Aorta (tissue), 5 donors: ENCODE measurements around the gene ZNF416. TPM values are rescaled to one million over a fixed set of nuclear protein-coding genes. Genes with fewer than 3 reads are reported as not detected.

Experiments used
- ATAC-seq: fragments of 200-7000 bp; cut with Tn5 transposase; one replicate; pipeline ENCODE4 v1.9.1; 2022; ENCODE audit warnings: moderate library complexity; ENCODE audit not compliant: low FRiP score
- DNase-seq, 2 donors: peaks; one replicate each; pipeline ENCODE4 v3.0.0-alpha.2; 2020
- H3K27ac ChIP-seq, 2 donors: one replicate each; pipeline ENCODE4 v1.5.1; 2013; ENCODE audit warnings: low read length in 2 of 2, mild to moderate bottlenecking in 2 of 2, moderate library complexity in 2 of 2, control low read depth in 1 of 2, inconsistent platforms in 1 of 2, low read depth in 1 of 2
- H3K27me3 ChIP-seq, 2 donors: one replicate each; pipeline ENCODE4 v1.6.1; 2013; ENCODE audit warnings: control low read depth in 1 of 2, low read length in 1 of 2, mild to moderate bottlenecking in 1 of 2, moderate library complexity in 1 of 2; ENCODE audit not compliant: insufficient read depth in 2 of 2, control insufficient read depth in 1 of 2
- H3K36me3 ChIP-seq, 2 donors: one replicate each; pipeline ENCODE4 v1.6.1; 2013; ENCODE audit warnings: control low read depth in 1 of 2, low read length in 1 of 2, mild to moderate bottlenecking in 1 of 2; ENCODE audit not compliant: insufficient read depth in 2 of 2, control insufficient read depth in 1 of 2
- H3K4me1 ChIP-seq, 2 donors: one replicate each; pipeline ENCODE4 v1.6.1; 2013; ENCODE audit warnings: low read length in 2 of 2, control low read depth in 1 of 2, mild to moderate bottlenecking in 1 of 2, moderate library complexity in 1 of 2; ENCODE audit not compliant: insufficient read depth in 2 of 2, control insufficient read depth in 1 of 2
- H3K4me3 ChIP-seq, 2 donors: one replicate each; pipeline ENCODE4 v1.5.1; 2013; ENCODE audit warnings: low read length in 2 of 2, control low read depth in 1 of 2, mild to moderate bottlenecking in 1 of 2
- H3K9me3 ChIP-seq: one replicate; pipeline ENCODE4 v1.6.1; 2013; ENCODE audit warnings: mild to moderate bottlenecking, low read length; ENCODE audit not compliant: control insufficient read depth
- WGBS, 2 donors: extraction: QIAGEN DNeasy Blood & Tissue Kit; methylation state at CpG; one replicate each; pipeline ENCODE4 v1.1.7; 2013; 5-methylcytosine and 5-hydroxymethylcytosine counted together
- intact Hi-C, 2 donors: fragments of 100-400 bp; cut with DNase I; formaldehyde crosslinking; loops; one replicate each; pipeline versions ENCODE4 v1.14.2 to v1.15.0; 2022
- polyA plus RNA-seq, 2 donors: library from polyadenylated mRNA; stranded (reverse); fragments of 200-250 nt; gene quantifications; one replicate each; pipeline ENCODE4 v1.2.3, GENCODE V29; 2013
- total RNA-seq, 2 donors: library from RNA; stranded (reverse); fragmentation: NEBNext Ultra II Directional; extraction: Animal tissue kit (Norgen Biotek cat#: 25700); gene quantifications; one replicate each; pipeline ENCODE4 v1.2.1, GENCODE V29; 2021
- donor health status: healthy with polysubstance abuse.
- donor health status: Bipolar disorder and iron deficiency.
- donor health status: DM: no; HTN: no; CAD: no.
- donor health status: DM: no; HTN: no; CAD: no.
- donor health status: DM: yes; HTN: yes; CAD: no.

ZNF416 gene
- total and polyA plus RNA-seq, 4 donors, result 1.5 to 6.1 (median 3.2) TPM

- Histone ChIP-seq H3K4me3 (peak overlapping the region in 1 of 2 donors; percentile 36), H3K4me1 (no peaks in the 10 kb centered on the region), H3K9me3 (peaks cover 9% of the 10 kb centered on the region), H3K27me3 (no peaks in the 10 kb centered on the region), H3K27ac (no peak overlapping the region), H3K36me3 (peaks cover 0 to 6% of the 10 kb centered on the region in 2 donors)
- WGBS, 2 donors, result 47 to 55% methylated on average over 8 of the region's 8 CpGs
- ATAC-seq (no peak), DNase-seq (no peak)
- intact Hi-C loops, result no loop called here
Measured at GRCh38 chr19:57599377-57599760, 20.7 kb upstream of the ZNF416 start.

GRCh38 chr19:57587529-57587928 is 8.8 kb upstream of the ZNF416 start:
- Histone ChIP-seq H3K27ac (no peak overlapping the region), H3K4me3 (no peak overlapping the region), H3K36me3 (peaks cover 19 to 29% of the 10 kb centered on the region in 2 donors), H3K4me1 (no peaks in the 10 kb centered on the region), H3K9me3 (peaks cover 55% of the 10 kb centered on the region), H3K27me3 (no peaks in the 10 kb centered on the region)
- ATAC-seq, result no peak
- 97 to 99% methylated on average over 1 of the region's 1 CpG for whole genome bisulfite sequencing, 2 donors
- DNase-seq, result no peak
- intact Hi-C loops, result no loop called here

- DNase-seq (peak; percentile 94), ATAC-seq (peak; percentile 95)
- Histone ChIP-seq H3K36me3 (peaks cover under 1 to 9% of the 10 kb centered on the region in 2 donors), H3K4me3 (peak within 1 kb of the TSS; percentile 32 to 68), H3K27me3 (no peaks in the 10 kb centered on the region), H3K9me3 (peaks cover 22% of the 10 kb centered on the region), H3K4me1 (no peaks in the 10 kb centered on the region), H3K27ac (no peak within 1 kb of the TSS)
- intact Hi-C loops, result loop anchor here in 1 of 2 donors (2.0 kb wide), 1 partner anchor 57 kb away; the partner anchor contains the start of gene ZNF549
- 1 to 2% methylated on average over 63 to 76 of the region's 76 CpGs for WGBS, 2 donors
Measured at GRCh38 chr19:57583521-57584416, 5.1 kb upstream of the ZNF416 start, which contains the start of gene ZIK1. Gene ZIK1 (plus strand): TSS chr19:57584145. CDS start chr19:57584357, 212 bp downstream.

GRCh38 chr19:57583104-57583520 is 4.4 kb upstream of the ZNF416 start:
- H3K27ac ChIP-seq, result no peak overlapping the region
- DNase-seq, result no peak
- WGBS, 2 donors, result 24 to 31% methylated on average over 21 of the region's 21 CpGs

GRCh38 chr19:57576661-57577060 is 2.0 kb downstream of the ZNF416 start:
- intact Hi-C loops, result no loop called here
- peaks cover 24 to 30% of the 10 kb centered on the region in 2 donors for H3K36me3 ChIP-seq
- DNase-seq (no peak), ATAC-seq (no peak)
- no peaks in the 10 kb centered on the region for H3K4me1 ChIP-seq
- no peak overlapping the region for H3K4me3 ChIP-seq
- H3K27ac ChIP-seq, result no peak overlapping the region
- peaks cover 39% of the 10 kb centered on the region for H3K9me3 ChIP-seq
- H3K27me3 ChIP-seq, result no peaks in the 10 kb centered on the region

More at GRCh38 chr19:57583104-57583520, 4.4 kb upstream of the ZNF416 start:
- intact Hi-C loops, result loop anchor here in 1 of 2 donors (2.0 kb wide), 1 partner anchor 56 kb away; the partner anchor contains the start of gene ZNF549
- no peaks in the 10 kb centered on the region for H3K4me1 ChIP-seq
- ATAC-seq, result no peak
- H3K9me3 ChIP-seq, result peaks cover 16% of the 10 kb centered on the region
- peak overlapping the region in 1 of 2 donors; percentile 36 for H3K4me3 ChIP-seq
- no peaks in the 10 kb centered on the region for H3K27me3 ChIP-seq
- H3K36me3 ChIP-seq, result peaks cover 0 to 4% of the 10 kb centered on the region in 2 donors

- Histone ChIP-seq H3K27ac (no peak overlapping the region), H3K9me3 (peaks cover 67% of the 10 kb centered on the region), H3K36me3 (peaks cover 24 to 32% of the 10 kb centered on the region in 2 donors), H3K4me3 (no peak overlapping the region), H3K4me1 (no peaks in the 10 kb centered on the region), H3K27me3 (no peaks in the 10 kb centered on the region)
- ATAC-seq, result no peak
- DNase-seq, result no peak
- WGBS, 2 donors, result 98 to 99% methylated on average over 3 of the region's 3 CpGs
- intact Hi-C loops, result no loop called here
Measured at GRCh38 chr19:57572415-57572947, 6.2 kb downstream of the ZNF416 start.

- H3K27ac ChIP-seq, result no peak overlapping the region
- no peaks in the 10 kb centered on the region for H3K4me1 ChIP-seq
- H3K4me3 ChIP-seq, result no peak overlapping the region
- peaks cover 21 to 30% of the 10 kb centered on the region in 2 donors for H3K36me3 ChIP-seq
- H3K9me3 ChIP-seq, result peaks cover 64% of the 10 kb centered on the region
- intact Hi-C loops, result no loop called here
- no peaks in the 10 kb centered on the region for H3K27me3 ChIP-seq
- DNase-seq (no peak), ATAC-seq (no peak)
Measured at GRCh38 chr19:57570707-57571106, 8.0 kb downstream of the ZNF416 start.

GRCh38 chr19:57566396-57567265 is 12.1 kb downstream of the ZNF416 start:
- no peak overlapping the region for H3K4me3 ChIP-seq
- H3K36me3 ChIP-seq, result peaks cover 0 to under 1% of the 10 kb centered on the region in 2 donors
- no peaks in the 10 kb centered on the region for H3K27me3 ChIP-seq
- intact Hi-C loops, result no loop called here
- 57 to 65% methylated on average over 7 of the region's 7 CpGs for WGBS, 2 donors
- ATAC-seq, result no peak
- H3K27ac ChIP-seq, result no peak overlapping the region
- H3K9me3 ChIP-seq, result peaks cover 41% of the 10 kb centered on the region
- no peak for DNase-seq
- no peaks in the 10 kb centered on the region for H3K4me1 ChIP-seq
